Sigmoid colon (tissue), 7 donors: ENCODE measurements around the gene PWWP2A. TPM values are rescaled to one million over a fixed set of nuclear protein-coding genes. Genes with fewer than 3 reads are reported as not detected.
"Not testable (repeated sequence)": the region's sequence is repeated elsewhere in the genome, so short reads cannot be mapped to it uniquely, and the experiment has no call there.

Source experiments
- DNase-seq: peaks from one replicate; pipeline ENCODE4 v3.0.0-alpha.2; 2019
- H3K27ac ChIP-seq, 4 donors: fragments of 200-600 bp; sonication (generic); one replicate each; pipeline ENCODE4 v1.5.1; 2016 to 2019; ENCODE audit warnings: mild to moderate bottlenecking in 1 of 4
- H3K27me3 ChIP-seq, 3 donors: fragments of 200-600 bp; sonication (generic); one replicate each; pipeline ENCODE4 v1.5.1; 2019; ENCODE audit warnings: mild to moderate bottlenecking in 1 of 3
- H3K36me3 ChIP-seq, 4 donors: fragments of 200-600 bp; sonication (generic); one replicate each; pipeline ENCODE4 v1.5.1; 2016 to 2019
- H3K4me1 ChIP-seq, 4 donors: fragments of 200-600 bp; sonication (generic); one replicate each; pipeline ENCODE4 v1.5.1; 2017 to 2019
- H3K4me3 ChIP-seq, 4 donors: fragments of 200-600 bp; sonication (generic); one replicate each; pipeline ENCODE4 v1.5.1; 2017 to 2019; ENCODE audit warnings: mild to moderate bottlenecking in 2 of 4, moderate library complexity in 1 of 4
- H3K9me3 ChIP-seq, 4 donors: fragments of 200-600 bp in 3 of 4; sonication (generic) in 3 of 4; one replicate each; pipeline versions ENCODE4 v1.5.1 to v1.6.1; 2013 to 2019
- EP300 ChIP-seq, 4 donors: sonication (generic); formaldehyde crosslinking; IDR thresholded peaks; one replicate each; pipeline ENCODE4 v1.6.1; 2017; ENCODE audit warnings: antibody characterized with exemption in 4 of 4
- POLR2A ChIP-seq, 2 donors: fragments of 450-650 bp; IDR thresholded peaks; one replicate each; pipeline ENCODE4 v1.6.1; 2016; ENCODE audit warnings: antibody characterized with exemption in 2 of 2, mild to moderate bottlenecking in 2 of 2, moderate library complexity in 2 of 2
- POLR2AphosphoS5 ChIP-seq, 4 donors: sonication (generic); formaldehyde crosslinking; IDR thresholded peaks; one replicate each; pipeline ENCODE4 v1.6.1; 2017; ENCODE audit warnings: antibody characterized with exemption in 4 of 4
- WGBS, 2 donors: extraction: QIAGEN DNeasy Blood & Tissue Kit; methylation state at CpG; one replicate each; pipeline ENCODE4 v1.1.7; 2013; 5-methylcytosine and 5-hydroxymethylcytosine counted together
- intact Hi-C: fragments of 100-400 bp; cut with DNase I; formaldehyde crosslinking; loops from one replicate; pipeline ENCODE4 v1.15.1; 2023
- polyA plus RNA-seq, 3 donors: library from polyadenylated mRNA; stranded (reverse); fragments of 200-250 nt; gene quantifications; one replicate each; pipeline ENCODE4 v1.2.3, GENCODE V29; 2013
- total RNA-seq, 4 donors: library from RNA; depleted of rRNA; stranded (reverse); fragments of >200 nt; gene quantifications; one replicate each; pipeline ENCODE4 v1.1.0, GENCODE V29; 2016
- TF ChIP-seq, protein P1 (sequence below), 4 experiments: fragments of 450-650 bp in 3 of 4; fragments of 200-600 bp in 1 of 4; IDR thresholded peaks; one replicate each; pipeline ENCODE4 v1.5.1; 2016 to 2019; ENCODE audit warnings: antibody characterized with exemption in 4 of 4, mild to moderate bottlenecking in 3 of 4, moderate library complexity in 2 of 4
- donor health status: healthy with polysubstance abuse.
- donor health status: Bipolar disorder and iron deficiency.
- donor health status: healthy.

Gene PWWP2A
- total and polyA plus RNA-seq, 7 donors, result 9.0 to 33.2 (median 24.8) TPM

GRCh38 chr5:160166069-160166972 is 47.1 kb upstream of the PWWP2A start:
- H3K4me3 ChIP-seq, result no peak overlapping the region
- H3K27me3 ChIP-seq, result no peaks in the 10 kb centered on the region
- 75 to 77% methylated on average over 5 of the region's 5 CpGs for WGBS, 2 donors
- H3K4me1 ChIP-seq, result peaks cover 0 to 17% (median 14%) of the 10 kb centered on the region in 4 donors
- intact Hi-C loops, result no loop called here
- DNase-seq, result no peak
- H3K27ac ChIP-seq, result peak overlapping the region in 3 of 4 donors; percentile 13 to 81 (median 77)
- no peaks in the 10 kb centered on the region for H3K9me3 ChIP-seq
- TF ChIP-seq POLR2AphosphoS5 (IDR thresholded peaks at IDR 0.05), result no peak
- TF ChIP-seq, protein P1, sequence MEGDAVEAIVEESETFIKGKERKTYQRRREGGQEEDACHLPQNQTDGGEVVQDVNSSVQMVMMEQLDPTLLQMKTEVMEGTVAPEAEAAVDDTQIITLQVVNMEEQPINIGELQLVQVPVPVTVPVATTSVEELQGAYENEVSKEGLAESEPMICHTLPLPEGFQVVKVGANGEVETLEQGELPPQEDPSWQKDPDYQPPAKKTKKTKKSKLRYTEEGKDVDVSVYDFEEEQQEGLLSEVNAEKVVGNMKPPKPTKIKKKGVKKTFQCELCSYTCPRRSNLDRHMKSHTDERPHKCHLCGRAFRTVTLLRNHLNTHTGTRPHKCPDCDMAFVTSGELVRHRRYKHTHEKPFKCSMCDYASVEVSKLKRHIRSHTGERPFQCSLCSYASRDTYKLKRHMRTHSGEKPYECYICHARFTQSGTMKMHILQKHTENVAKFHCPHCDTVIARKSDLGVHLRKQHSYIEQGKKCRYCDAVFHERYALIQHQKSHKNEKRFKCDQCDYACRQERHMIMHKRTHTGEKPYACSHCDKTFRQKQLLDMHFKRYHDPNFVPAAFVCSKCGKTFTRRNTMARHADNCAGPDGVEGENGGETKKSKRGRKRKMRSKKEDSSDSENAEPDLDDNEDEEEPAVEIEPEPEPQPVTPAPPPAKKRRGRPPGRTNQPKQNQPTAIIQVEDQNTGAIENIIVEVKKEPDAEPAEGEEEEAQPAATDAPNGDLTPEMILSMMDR (IDR thresholded peaks at IDR 0.05), result no peak
- no peak for TF ChIP-seq EP300 (IDR thresholded peaks at IDR 0.05)
- TF ChIP-seq POLR2A (IDR thresholded peaks at IDR 0.05), result no peak
- no peaks in the 10 kb centered on the region for H3K36me3 ChIP-seq

DNA sequence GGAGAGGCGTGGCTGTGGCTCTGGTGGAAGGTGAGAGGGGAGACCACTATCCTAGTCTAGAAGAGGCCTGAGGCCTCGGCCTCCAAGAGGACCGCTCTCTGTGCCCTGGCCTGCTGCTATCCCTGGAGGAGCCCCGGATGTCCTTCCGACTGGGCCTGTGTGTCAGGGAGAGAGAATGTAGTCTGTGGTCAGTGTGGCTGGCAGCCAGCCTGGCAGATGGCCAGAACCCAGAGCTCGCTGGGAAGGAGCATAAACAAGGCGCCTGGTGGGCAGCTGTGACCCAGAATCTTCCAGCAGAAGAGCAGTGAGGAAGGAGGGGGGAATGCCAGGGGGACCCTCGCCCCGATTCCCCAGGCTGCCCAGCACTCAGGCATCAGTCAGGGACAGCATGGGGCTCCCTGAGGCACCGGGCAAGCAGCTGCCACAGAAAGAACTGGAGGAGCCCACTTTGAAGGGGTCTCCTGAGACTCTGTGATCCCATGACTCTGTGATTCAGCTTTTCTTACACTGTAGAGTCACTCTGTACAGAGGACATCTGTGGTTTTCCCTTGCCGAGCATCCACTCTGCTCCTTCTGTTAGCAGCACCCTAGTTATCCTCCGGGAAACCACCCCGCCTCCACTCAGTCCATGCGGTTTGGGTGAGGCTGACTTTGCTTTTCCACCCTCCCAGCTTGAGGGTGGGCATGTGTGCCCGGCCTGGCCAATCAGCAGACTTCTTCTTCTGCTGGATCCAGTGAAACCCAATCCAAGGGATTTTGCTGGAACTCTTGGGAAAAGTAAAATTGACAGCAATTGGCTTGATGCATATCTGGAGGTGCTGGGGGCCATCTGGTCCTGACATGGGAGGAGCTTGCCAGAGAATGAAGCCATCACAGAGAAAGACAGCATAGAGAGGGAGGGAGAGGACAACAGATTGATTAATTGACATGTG is 46.2 kb upstream of the PWWP2A start:
- intact Hi-C loops, result no loop called here
- WGBS, 2 donors, result 26 to 32% methylated on average over 15 of the region's 15 CpGs
- Histone ChIP-seq H3K4me3 (peak overlapping the region in 2 of 4 donors; percentile 4 to 6), H3K27me3 (no peaks in the 10 kb centered on the region), H3K27ac (peak overlapping the region; percentile 69 to 81 (median 77)), H3K4me1 (peaks cover 0 to 17% (median 14%) of the 10 kb centered on the region in 4 donors), H3K9me3 (no peaks in the 10 kb centered on the region), H3K36me3 (no peaks in the 10 kb centered on the region)
- TF ChIP-seq EP300 (IDR thresholded peaks at IDR 0.05) (no peak), POLR2AphosphoS5 (IDR thresholded peaks at IDR 0.05) (peak in 3 of 4 donors; percentile 20 to 26 (median 21))
- DNase-seq, result peak; percentile 95

GRCh38 chr5:160162910-160163309 is 43.7 kb upstream of the PWWP2A start:
- Histone ChIP-seq H3K27ac (no peak overlapping the region), H3K27me3 (no peaks in the 10 kb centered on the region), H3K4me1 (peaks cover 0 to 17% (median 14%) of the 10 kb centered on the region in 4 donors), H3K4me3 (no peak overlapping the region), H3K9me3 (no peaks in the 10 kb centered on the region), H3K36me3 (no peaks in the 10 kb centered on the region)
- WGBS, 2 donors, result 94% methylated on average over 7 of the region's 7 CpGs
- no peak for DNase-seq
- TF ChIP-seq POLR2AphosphoS5 (IDR thresholded peaks at IDR 0.05) (no peak), POLR2A (IDR thresholded peaks at IDR 0.05) (no peak), EP300 (IDR thresholded peaks at IDR 0.05) (no peak)
- TF ChIP-seq, protein P1 (IDR thresholded peaks at IDR 0.05), result no peak
- intact Hi-C loops, result no loop called here

DNA sequence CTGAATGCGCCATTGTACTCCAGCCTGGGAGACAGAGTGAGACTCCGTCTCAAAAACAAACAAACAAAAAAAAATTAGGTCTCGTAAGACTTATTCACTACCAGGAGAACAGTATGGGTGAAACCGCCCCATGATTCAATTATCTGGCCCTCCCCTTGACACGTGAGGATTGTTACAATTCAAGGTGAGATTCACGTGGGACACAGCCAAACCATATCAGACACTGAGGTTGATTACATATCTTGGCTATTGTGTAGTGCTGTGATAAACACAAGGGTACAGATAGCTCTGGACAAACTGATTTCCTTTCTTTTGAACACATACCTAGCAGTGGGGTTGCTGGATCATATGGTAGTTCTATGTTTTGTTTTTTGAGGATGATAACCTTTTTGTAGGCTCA is 42.4 kb upstream of the PWWP2A start:
- no peak for DNase-seq
- H3K4me3 ChIP-seq, result no peak overlapping the region
- intact Hi-C loops, result no loop called here
- no peaks in the 10 kb centered on the region for H3K9me3 ChIP-seq
- no peaks in the 10 kb centered on the region for H3K36me3 ChIP-seq
- 48 to 86% methylated on average over 6 of the region's 6 CpGs for WGBS, 2 donors
- H3K27ac ChIP-seq, result no peak overlapping the region
- H3K27me3 ChIP-seq, result no peaks in the 10 kb centered on the region
- H3K4me1 ChIP-seq, result peaks cover 0 to 17% (median 14%) of the 10 kb centered on the region in 4 donors
- TF ChIP-seq POLR2AphosphoS5 (IDR thresholded peaks at IDR 0.05) (no peak), POLR2A (IDR thresholded peaks at IDR 0.05) (no peak), EP300 (IDR thresholded peaks at IDR 0.05) (no peak)
- TF ChIP-seq, protein P1 (IDR thresholded peaks at IDR 0.05), result no peak

DNA sequence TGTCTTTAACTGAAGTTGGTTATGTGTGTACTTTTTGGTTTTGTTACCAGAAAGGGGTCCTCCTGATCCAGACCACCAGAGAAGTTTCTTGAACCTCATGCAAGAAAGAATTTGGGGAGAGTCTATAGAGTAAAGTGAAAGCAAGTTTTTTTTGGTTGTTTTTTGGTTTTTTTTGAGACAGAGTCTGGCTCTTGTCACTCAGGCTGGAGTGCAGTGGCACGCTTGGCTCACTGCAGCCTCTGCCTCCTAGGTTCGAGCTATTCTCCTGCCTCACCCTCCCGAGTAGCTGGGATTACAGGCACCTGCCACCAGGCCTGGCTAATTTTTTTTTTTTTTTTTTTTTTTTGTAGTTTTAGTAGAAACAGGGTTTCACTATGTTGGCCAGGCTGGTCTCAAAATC is 41.6 kb upstream of the PWWP2A start:
- intact Hi-C loops, H3K9me3 ChIP-seq, DNase-seq, H3K27ac ChIP-seq, H3K27me3 ChIP-seq, H3K36me3 ChIP-seq, H3K4me3 ChIP-seq: not testable (repeated sequence)
- 82 to 84% methylated on average over 3 of the region's 3 CpGs for WGBS, 2 donors
- H3K4me1 ChIP-seq, result peaks cover 0 to 16% (median 13%) of the 10 kb centered on the region in 4 donors
